HG02943 (cell line): ENCODE data around the gene NAA40.

Experiments
- ATAC-seq: cut with Tn5 transposase; IDR thresholded peaks from one replicate; pipeline ENCODE4 v1.9.1; 2021; ENCODE audit warnings: mild to moderate bottlenecking, low read depth, moderate library complexity; ENCODE audit not compliant: unreplicated experiment

Gene NAA40

DNA sequence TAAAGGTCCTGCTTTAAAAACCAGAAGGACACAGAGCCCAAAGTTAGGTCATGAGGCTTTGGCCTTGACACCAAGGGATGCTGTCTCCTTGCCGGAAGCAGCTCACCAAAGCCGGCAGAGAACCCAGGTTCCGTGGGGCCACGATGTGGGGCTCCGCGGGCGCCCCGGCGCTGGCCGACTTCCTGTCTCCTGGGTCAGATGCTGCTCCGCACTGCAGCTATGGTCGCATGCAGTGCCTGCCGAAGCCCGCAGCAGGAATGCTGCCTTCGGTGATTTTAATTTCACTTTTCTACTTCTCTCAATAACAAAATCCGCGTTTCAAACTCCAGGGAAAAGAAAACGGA lies 47.0 kb downstream of the NAA40 start:
- ATAC-seq: no peak

DNA sequence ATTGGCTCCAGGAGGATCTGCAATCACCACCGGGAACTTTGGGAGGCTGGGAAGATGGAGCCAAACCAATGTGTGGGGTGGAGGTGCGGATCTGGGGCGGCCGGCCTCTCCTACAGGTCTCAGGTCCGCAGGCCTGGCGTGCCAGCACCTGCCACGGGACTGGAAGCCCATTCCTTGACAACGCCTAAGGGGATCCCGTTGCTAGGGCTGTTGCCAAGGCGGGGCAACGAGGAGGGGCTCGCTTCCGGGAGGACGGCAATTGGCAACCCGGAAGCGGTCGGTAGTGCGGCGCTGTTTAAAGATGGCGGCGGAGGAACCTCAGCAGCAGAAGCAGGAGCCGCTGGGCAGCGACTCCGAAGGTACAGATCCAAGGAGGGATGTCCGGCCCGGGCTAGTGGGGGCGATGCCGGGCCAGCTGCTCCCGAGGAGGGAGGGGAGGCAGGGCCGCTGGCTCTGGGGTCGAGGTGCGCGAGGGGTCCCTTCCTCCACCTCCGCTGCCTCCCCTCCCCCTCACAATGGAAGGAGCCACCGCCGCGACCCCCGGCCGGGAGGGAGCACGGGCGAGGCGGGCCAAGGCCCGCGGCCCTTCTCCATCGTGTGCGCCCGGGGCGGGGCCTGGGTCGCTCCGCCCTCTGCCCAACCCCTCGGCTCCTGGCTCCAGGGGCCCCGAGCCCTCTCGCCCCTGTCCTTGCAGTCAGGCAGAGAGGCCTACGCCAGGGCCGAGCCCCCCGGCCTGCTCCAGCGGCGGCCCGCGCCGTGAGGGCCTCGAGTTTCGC lies 47.5 kb downstream of the NAA40 start, which contains the start of gene OTUB1:
Gene OTUB1 (plus strand): TSS at position 283 of the 776 bp plus-strand sequence. CDS start 19 bp downstream, at position 302.
- peak; percentile 77 for ATAC-seq

DNA sequence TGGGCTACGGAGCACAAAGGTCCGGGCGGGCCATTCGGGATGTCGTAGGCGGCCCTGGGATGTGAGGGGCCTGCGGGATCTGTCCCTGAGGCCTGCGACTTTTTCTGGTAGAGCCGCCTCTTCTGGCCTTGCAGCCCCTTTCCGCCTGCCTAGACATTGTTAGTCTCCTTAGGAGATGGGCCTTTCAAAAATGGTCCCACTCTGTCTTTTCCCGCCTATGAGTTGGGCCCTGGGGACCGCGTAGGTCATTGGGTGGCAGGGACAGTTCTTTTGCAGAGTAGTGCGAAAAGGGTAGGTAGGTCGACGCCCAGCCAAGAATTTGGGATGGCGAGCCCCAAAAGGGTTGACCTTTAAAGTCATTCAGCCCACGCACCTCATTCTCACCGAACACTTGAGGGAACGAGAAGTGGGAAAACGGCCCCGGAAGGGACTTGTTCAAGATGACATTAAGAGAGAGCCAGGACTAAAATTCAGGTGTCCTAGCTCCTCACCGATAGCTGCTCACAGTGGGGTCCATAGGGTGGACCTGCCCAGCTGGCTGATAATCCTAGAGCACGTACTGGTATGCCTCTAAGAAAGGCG lies 48.2 kb downstream of the NAA40 start:
- ATAC-seq: no peak

DNA sequence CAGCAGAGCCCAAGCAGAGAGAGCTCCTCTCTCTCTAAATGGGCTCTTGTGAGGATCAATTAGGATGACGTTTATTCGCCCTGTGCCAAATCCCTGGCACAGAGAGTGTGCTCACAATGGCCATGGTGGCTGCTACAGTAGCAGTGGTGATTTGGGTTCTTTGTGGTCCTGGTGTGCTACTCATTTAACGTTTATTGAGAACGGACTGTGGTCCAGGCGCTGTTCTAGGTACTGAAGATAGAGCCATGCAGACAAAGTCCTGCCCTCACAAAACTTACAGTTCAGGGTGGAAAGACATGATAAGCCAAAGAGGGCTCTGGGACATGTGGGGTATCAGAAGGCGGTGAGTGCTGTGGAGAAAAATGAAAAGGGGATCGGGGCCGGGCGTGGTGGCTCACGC lies 52.8 kb downstream of the NAA40 start:
- ATAC-seq: no peak

DNA sequence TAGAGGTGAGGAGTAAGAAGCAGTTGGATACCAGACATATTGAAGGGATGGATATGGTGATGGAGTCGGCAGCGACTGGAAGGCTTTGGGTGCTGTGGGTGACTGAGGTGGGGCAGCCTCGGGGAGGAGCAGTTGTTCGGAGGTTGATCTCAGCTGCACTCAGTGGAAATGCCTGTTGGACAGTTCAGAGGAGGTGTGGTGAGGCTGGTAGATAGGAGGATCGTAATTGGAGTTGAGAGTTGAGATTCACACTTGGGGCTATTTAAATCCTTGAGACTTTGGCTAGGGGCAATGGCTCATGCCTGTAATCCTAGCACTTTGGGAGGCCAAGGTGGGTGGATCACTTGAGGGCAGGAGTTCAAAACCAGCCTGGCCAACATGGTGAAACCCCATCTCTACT lies 54.3 kb downstream of the NAA40 start:
- no peak for ATAC-seq

DNA sequence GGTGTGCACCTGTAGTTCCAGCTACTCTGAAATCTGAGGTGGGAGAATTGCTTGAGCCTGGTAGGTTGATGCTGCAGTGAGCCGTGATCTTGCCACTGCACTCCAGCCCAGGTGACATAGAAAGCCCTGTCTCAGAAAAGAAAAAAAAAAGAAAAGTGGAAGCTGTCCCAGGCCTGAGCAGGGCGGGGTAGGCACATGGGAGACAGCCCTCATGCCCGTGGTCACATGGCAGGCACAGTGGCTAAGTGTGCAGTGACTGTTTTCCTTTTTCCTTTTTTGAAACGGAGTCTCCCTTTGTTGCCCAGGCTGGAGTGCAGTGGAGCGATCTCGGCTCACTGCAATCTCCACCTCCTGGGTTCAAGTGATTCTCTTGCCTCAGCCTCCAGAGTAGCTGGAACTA lies 55.2 kb downstream of the NAA40 start:
- no peak for ATAC-seq

DNA sequence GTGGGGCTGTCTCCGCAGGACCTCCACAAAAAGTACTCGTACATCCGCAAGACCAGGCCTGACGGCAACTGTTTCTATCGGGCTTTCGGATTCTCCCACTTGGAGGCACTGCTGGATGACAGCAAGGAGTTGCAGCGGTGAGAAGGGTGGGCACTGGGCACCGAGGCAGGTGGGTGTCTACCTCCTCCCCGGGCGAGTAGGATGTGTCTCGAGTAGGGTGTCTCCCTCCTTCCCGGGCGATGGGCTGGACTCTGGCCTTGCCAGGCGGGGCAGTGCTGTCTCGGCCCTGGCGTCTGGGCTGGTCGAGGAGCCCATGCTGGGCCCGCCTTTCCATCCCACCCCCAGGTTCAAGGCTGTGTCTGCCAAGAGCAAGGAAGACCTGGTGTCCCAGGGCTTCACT lies 57.7 kb downstream of the NAA40 start:
- ATAC-seq: no peak

DNA sequence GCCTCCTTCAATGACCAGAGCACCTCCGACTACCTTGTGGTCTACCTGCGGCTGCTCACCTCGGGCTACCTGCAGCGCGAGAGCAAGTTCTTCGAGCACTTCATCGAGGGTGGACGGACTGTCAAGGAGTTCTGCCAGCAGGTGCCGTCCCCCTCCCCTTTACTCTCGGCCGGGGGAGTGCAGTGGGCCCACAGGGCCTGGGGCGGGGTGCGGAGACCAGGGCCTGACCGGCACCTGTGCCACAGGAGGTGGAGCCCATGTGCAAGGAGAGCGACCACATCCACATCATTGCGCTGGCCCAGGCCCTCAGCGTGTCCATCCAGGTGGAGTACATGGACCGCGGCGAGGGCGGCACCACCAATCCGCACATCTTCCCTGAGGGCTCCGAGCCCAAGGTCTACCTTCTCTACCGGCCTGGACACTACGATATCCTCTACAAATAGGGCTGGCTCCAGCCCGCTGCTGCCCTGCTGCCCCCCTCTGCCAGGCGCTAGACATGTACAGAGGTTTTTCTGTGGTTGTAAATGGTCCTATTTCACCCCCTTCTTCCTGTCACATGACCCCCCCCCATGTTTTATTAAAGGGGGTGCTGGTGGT lies 58.4 kb downstream of the NAA40 start:
- no peak for ATAC-seq

DNA sequence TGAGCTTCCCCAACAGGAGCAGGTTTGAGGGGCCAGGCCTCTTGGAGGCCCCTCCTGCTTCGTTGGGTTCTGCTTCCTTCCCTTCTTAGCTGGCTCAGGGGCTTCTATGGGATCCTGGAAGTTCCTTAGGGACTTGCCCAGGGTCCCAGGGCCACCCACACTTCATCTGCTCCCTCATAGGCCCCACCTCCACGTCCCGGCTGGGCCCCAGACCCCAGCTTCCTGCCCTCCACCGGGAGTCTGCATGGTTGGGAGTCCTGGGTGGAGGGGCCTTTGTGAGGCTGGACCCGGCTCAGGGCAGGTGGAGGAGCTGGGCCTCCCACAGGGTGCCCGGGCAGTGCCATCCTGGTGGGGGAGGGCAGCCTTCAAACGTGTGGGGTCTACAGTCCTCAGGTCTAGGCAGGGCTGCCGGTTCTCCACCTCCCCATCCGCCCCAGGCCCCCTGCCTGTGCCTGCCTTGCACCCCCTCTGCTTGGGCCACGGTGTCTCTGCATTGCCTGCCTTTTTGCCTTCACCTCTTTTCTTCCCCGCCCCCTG lies 59.1 kb downstream of the NAA40 start:
- no peak for ATAC-seq

DNA sequence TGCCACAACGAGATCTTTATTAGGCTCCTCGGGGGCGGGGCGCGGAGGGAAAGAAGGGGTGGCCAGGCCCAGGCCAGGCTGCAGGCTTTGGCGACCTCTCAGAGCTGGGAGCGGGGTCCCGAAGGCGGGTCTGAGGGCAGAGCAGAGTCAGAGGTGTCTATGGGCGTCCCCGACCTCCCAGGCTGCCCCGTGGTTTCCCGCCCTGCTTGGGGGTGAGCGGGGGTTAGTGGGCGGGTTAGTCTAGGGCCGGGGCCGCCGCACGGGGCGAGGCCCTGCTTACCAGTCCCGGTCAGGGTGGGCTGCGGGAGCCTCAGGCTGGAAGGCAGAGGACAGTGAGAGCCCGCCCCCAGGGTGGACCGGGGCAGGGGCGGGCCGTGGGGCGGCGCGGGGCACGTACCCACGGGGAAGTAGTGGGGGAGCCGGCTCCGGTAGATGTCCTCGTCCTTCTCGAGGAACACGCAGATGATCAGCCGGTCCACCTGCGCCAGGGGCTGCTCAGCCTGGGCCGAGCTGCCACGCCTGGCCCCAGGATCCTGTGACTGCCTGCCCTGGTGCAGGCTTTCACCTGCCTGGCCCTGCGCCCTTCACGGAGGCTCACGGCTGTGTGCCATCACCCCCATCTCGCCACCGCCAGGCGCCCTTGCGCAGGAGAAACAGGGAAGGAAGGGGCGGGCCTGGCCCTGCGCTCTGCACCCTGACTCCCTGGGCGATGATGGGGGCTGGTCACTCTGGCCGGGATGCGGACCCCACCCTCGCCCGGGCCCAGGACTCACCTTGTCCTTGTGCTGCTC lies 60.0 kb downstream of the NAA40 start:
- ATAC-seq: no peak

DNA sequence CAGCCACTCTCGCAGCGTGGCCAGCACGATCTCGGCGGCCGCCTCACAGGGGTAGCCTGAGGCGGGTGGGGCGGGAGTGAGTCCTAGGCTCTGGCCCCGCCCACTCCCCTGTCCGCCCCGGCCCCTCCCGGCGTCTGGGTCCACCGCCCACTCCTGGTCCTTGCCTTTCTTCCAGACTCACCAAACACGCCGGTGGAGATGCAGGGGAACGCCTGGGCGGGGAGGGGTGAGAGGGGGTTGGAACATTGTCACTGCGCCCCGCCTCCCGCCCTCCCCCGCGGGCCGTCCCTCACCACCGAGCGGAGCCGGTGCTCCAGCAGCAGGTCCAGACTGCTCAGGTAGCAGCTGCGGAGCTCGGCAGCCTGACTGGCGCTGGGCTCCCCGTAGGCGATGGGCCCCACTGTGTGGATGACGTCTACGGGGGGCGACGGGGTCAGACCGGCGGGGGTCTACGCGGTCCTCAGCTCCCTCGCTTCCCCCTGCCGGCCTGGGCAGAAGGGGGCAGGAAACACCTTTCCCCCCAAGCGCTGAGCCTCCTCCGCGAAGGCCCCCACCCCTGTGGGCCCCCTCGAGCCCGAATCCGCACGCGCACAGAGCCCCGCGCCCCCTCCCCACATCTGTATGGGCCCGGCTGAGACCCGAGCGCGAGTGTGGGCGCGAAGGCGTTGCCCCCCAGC lies 60.7 kb downstream of the NAA40 start:
- no peak for ATAC-seq

DNA sequence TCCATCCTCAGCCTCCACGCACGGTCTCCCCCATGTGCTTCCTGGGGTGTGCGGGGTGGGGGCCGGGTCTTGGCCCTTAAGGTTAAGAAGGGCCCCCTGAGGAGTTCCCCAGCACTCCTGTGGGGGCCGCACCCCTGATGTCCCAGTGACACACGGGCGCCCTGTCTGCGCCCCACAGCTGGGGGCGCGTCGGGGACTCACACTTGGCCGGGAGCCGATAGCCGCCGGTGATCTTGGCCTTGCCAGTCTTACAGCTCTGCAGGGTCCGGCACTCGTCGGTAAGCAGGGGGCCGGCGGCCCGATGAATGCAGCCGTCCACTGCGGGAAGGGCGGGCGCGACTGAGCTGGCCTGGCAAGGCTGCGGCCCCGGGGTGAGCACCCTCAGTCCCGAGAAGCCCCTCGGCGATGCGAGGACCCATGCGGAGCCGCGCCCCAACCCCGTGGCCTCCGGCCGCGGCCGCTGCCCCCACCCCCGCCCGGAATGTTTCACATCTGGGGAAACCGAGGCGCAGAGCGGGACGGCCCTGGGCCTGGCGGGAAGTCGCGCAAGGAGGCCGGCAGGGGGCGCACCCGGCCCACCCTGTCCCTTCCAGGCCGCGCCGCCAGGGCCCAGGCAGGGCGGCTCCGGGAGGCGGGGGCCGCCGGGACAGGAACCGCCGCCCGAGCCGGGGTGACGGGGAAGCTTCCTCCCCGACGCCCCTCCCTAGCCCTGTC lies 61.4 kb downstream of the NAA40 start:
- ATAC-seq: no peak

DNA sequence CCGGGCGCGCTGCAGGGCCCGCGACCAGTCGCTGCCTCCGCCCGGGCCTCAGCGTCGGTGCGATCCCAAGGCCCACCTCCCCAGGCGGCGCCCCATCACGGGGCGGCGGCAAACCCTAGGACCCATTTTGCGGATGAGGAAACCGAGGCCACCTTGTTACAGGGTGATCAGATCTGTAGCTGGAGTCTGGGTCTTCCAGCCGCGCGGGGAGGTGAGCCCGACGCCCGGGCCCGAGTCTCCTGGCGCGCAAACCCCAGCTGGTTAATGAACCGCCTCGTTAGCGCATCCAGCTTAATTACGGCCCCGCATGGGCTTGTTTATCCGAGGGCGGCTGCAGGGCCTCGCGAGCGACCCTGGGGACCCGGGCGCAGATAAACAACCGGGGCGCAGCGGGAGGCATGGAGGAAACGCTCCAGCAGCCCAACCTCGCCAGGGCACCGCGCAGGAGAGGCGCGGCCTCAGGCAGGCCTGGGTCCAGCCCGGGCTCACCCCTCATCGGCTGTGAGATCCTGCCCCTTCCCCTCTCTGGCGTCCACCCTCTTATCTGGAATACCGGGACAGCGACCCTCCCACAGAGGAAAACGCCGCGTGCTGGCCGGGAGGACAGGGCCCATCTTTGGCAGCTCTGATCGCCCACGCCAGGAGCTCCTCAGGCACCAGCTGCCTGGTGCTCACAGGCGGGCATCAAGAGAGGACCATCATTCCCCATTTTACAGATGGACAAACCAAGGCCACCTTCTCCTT lies 62.1 kb downstream of the NAA40 start:
- no peak for ATAC-seq

DNA sequence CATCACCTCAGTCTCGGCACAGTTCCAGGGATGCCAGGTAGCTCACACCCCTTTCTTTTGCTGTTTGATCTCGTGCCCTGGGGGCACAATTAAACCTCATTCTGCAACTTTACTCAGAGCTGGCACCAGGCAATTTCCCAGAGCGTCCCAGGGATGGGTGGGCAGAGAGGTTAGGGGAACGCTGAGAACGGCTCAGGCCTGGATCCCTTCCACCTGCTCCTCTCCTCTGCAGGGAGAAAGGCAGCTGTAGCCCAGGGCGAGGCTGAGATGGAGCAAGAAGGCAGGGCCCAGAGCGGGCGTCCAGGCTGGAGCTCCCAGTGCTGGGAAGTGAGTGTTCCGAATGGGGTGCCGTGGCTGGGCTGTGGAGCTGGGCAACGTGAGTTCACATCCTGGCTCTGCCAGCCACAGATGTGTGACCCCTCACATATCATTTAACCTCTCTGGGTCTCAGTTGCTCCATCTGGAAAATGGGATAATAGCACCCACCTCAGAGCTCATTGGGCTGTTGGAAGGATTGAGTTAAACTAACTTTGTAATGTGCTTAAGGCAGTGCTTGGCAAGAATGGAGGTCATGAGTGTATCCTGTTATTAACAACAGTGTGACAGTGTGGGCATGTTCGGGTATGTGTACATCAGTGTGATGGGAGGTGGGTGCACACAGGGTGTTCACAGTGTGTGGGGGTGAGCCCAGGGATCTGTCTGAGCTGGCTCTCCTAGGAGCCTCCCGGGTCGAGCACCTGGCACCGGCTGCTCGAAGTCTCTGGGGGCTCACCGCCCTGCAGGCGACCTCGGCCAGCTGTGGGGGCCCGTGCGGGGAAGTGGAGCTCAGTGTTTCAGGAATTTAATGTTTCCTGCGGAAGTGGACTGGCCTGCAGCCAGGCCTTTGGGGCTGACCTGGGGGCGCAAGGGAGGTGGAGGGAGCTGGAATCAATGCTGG lies 63.0 kb downstream of the NAA40 start:
- ATAC-seq: no peak

DNA sequence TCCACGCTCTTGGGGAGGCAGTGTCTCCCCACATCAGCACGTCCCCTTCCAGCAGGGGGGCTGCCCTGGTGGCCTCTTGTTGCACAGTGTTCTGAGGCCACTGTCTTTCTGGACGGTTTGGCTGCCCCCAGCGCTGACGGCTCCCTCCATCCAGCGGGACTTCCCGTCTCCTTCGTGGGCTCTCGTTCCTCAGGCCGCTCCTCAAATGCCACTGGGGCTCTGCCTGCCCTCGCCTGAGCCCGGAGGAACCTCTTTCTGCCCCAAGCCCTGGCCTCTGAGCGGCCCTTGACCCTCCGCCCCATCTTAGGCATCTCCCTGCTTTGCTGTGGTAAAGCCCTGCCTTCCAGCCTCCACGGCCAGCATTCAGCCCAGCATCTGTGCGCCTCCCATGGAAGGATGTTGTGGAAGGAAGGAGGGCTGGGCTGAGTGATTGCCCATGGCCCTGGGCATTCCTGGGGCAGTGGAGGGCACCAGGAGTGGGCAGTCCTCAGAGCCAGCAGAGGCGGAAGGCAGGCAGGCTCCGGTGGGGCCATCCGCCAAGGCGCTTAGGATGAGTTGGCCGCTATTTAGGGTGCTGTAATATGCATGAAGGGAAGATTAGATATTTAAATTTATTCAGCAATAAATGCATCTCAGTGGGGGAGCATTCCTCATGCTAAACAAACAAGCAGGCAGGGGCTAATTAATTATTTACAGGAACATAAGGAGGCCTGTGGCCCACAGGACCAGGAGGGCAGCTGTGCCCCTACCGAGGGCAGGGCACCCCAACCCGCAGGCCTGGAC lies 65.2 kb downstream of the NAA40 start:
- ATAC-seq: no peak

DNA sequence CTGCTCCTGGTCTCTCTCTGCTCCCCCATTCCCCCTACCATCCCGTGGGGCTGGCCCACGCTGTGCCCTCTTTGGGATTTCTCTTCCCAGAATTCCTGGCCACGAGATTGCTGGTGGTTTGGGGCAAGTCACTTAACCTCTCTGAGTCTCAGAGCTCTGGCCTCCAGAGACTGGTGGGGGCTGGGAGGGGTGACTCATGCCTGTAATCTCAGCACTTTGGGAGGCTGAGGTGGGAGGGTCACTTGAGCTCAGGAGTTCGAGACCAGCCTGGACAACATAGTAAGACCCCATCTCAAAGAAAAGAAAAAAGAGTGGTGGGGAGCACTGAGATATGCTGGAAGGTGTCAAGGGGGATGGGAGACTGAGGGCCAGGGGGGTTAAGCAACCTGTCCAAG lies 65.8 kb downstream of the NAA40 start:
- ATAC-seq: no peak

DNA sequence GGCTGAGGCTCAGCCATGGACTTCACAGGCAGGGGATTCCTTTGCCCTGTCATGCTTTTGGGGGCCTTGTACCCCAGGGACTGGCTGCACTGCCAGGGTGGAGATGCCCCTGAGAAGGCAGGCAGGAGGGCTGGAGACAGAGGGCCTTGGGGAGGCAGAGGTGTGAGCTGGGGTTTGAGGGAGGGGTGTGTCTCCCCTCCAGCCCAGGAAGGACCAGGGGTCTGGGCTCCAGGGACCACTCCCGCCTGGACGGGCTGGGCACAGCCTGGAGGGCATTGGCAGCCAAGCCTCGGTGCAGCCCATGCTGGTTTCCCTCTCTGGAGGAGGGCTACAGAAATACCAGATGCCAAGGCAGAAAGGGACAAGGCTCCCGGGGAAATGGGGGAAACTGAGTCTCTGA lies 66.9 kb downstream of the NAA40 start:
- no peak for ATAC-seq
